GM12878 (cell line): ENCODE measurements around the gene CTNNAL1. TPM values are rescaled to one million over a fixed set of nuclear protein-coding genes. Genes with fewer than 3 reads are reported as not detected.

Experiments used
- ATAC-seq: fragments of 200-7000 bp; cut with Tn5 transposase; 3 replicates; pipeline ENCODE4 v1.9.1; 2020; ENCODE audit warnings: mild to moderate bottlenecking, moderate library complexity
- BruUV-seq: library from RNA; stranded (reverse); fragments of 400-500 nt; replicated peaks from 2 replicates; lab custom pipeline; 2021; lab: Mats Ljungman, UMichigan
- CTCF ChIA-PET: fragments of 300-600 bp; sonication (Branson Sonifier 250); formaldehyde crosslinking; extraction: SDS; loops from one replicate; lab custom pipeline; 2021; ENCODE audit warnings: inconsistent platforms; lab: Yijun Ruan, JAX
- POLR2A ChIA-PET: fragments of 350-600 bp; formaldehyde crosslinking; extraction: SDS; loops from one replicate; lab custom pipeline; 2021; ENCODE audit warnings: inconsistent platforms; lab: Charles Lee
- RAD21 ChIA-PET: fragments of 300-600 bp; sonication (Branson Sonifier 250); formaldehyde crosslinking; loops from one replicate; lab custom pipeline; 2023; ENCODE audit warnings: antibody characterized with exemption; ENCODE audit not compliant: unreplicated experiment; lab: Charles Lee
- SMC1A ChIA-PET: fragments of 300-600 bp; sonication (Branson Sonifier 250); formaldehyde crosslinking; loops from one replicate; lab custom pipeline; 2023; ENCODE audit not compliant: unreplicated experiment, uncharacterized antibody; lab: Charles Lee
- DNase-seq: peaks from one replicate; pipeline ENCODE4 v3.0.0-alpha.2; 2011; ENCODE audit warnings: low read depth, low spot score
- FAIRE-seq: peaks from 3 replicates; lab custom pipeline; 2011; peaks lifted over from hg19 to GRCh38; lab: Jason Lieb, UNC
- H2AFZ ChIP-seq: 2 replicates; pipeline ENCODE4 v1.6.0; 2011; ENCODE audit warnings: low read depth, low read length, control low read depth; ENCODE audit not compliant: control insufficient read depth
- H3K27ac ChIP-seq: 2 replicates; pipeline ENCODE4 v1.5.1; 2011; ENCODE audit warnings: control low read depth; ENCODE audit not compliant: control insufficient read depth, insufficient read depth
- H3K27me3 ChIP-seq, 2 experiments: replicated peaks in 1 of 2; 2 replicates each; pipeline versions ENCODE4 v1.6.0 to v1.6.1; 2011; ENCODE audit warnings: low read length in 1 of 2; ENCODE audit not compliant: control insufficient read depth in 2 of 2, insufficient read depth in 2 of 2
- H3K36me3 ChIP-seq, 2 experiments: 2 replicates each; pipeline ENCODE4 v1.5.1; 2011; ENCODE audit warnings: low read length in 1 of 2; ENCODE audit not compliant: control insufficient read depth in 2 of 2, insufficient read depth in 2 of 2
- H3K4me1 ChIP-seq: 2 replicates; pipeline ENCODE4 v1.6.1; 2011; ENCODE audit warnings: mild to moderate bottlenecking, low read length, moderate library complexity, mixed read lengths; ENCODE audit not compliant: control insufficient read depth, insufficient read depth
- H3K4me2 ChIP-seq: 2 replicates; pipeline ENCODE4 v1.6.0; 2011; ENCODE audit warnings: control low read depth; ENCODE audit not compliant: control insufficient read depth, insufficient read depth
- H3K4me3 ChIP-seq: fragments of 200-600 bp; sonication (generic); 2 replicates; pipeline ENCODE4 v1.5.1; 2016
- H3K79me2 ChIP-seq: 2 replicates; pipeline ENCODE4 v1.6.0; 2011; ENCODE audit warnings: low read length; ENCODE audit not compliant: control insufficient read depth, insufficient read depth
- H3K9ac ChIP-seq: 2 replicates; pipeline ENCODE4 v1.8.0; 2011; ENCODE audit warnings: low read length, control low read depth, mixed read lengths; ENCODE audit not compliant: control insufficient read depth, insufficient read depth
- H3K9me3 ChIP-seq: replicated peaks from 3 replicates; pipeline ENCODE4 v1.5.1; 2011; ENCODE audit warnings: mild to moderate bottlenecking, low read length; ENCODE audit not compliant: control insufficient read depth, insufficient read depth
- H4K20me1 ChIP-seq: 2 replicates; pipeline ENCODE4 v1.6.0; 2011; ENCODE audit not compliant: control insufficient read depth, insufficient read depth
- CEBPB ChIP-seq, 2 experiments: fragments of 150-350 bp in 1 of 2; IDR thresholded peaks; 2 replicates each; pipeline ENCODE4 v1.6.1; 2012 to 2014; ENCODE audit warnings: low read depth in 2 of 2, low read length in 2 of 2, borderline replicate concordance in 1 of 2, inconsistent platforms in 1 of 2
- CHD2 ChIP-seq: IDR thresholded peaks from 2 replicates; pipeline ENCODE4 v1.6.1; 2011; ENCODE audit warnings: low read depth, low read length, improper control_type of control experiment, borderline replicate concordance
- EED ChIP-seq: sonication (generic); IDR thresholded peaks from 2 replicates; pipeline ENCODE4 v1.6.1; 2016; ENCODE audit warnings: antibody characterized with exemption, low read depth
- FOXM1 ChIP-seq: IDR thresholded peaks from 2 replicates; pipeline ENCODE4 v1.6.1; 2012; ENCODE audit warnings: low read depth, mild to moderate bottlenecking, inconsistent platforms, low read length, moderate library complexity
- IKZF2 ChIP-seq, 2 experiments: fragments of 450-650 bp; IDR thresholded peaks; 2 replicates each; pipeline ENCODE4 v1.6.1; 2017; ENCODE audit warnings: mild to moderate bottlenecking in 2 of 2, moderate library complexity in 2 of 2
- NFIC ChIP-seq: IDR thresholded peaks from 2 replicates; pipeline ENCODE4 v1.6.1; 2012; ENCODE audit warnings: low read depth, mild to moderate bottlenecking, inconsistent platforms, low read length, moderate library complexity
- POLR2AphosphoS2 ChIP-seq: IDR thresholded peaks from 2 replicates; pipeline ENCODE4 v1.6.1; 2011; ENCODE audit warnings: low read depth, mild to moderate bottlenecking, low read length, improper control_type of control experiment, moderate library complexity
- SMAD5 ChIP-seq: IDR thresholded peaks from 2 replicates; pipeline ENCODE4 v1.6.1; 2016; ENCODE audit warnings: antibody characterized with exemption, low read depth
- SRF ChIP-seq, 2 experiments: IDR thresholded peaks; 2 replicates each; pipeline ENCODE4 v1.6.1; 2011; ENCODE audit warnings: low read depth in 2 of 2, low read length in 2 of 2, mild to moderate bottlenecking in 1 of 2, moderate library complexity in 1 of 2
- TBL1XR1 ChIP-seq: IDR thresholded peaks from 2 replicates; pipeline ENCODE4 v1.6.1; 2012; ENCODE audit warnings: low read depth, low read length, improper control_type of control experiment
- ZNF384 ChIP-seq: IDR thresholded peaks from 2 replicates; pipeline ENCODE4 v1.6.1; 2012; ENCODE audit warnings: low read depth, mild to moderate bottlenecking, low read length, improper control_type of control experiment, borderline replicate concordance
- ZNF687 ChIP-seq: fragments of 450-650 bp; IDR thresholded peaks from 2 replicates; pipeline ENCODE4 v1.6.1; 2017; ENCODE audit warnings: mild to moderate bottlenecking, moderate library complexity
- ZSCAN29 ChIP-seq: fragments of 450-650 bp; IDR thresholded peaks from 2 replicates; pipeline ENCODE4 v1.6.1; 2017; ENCODE audit warnings: mild to moderate bottlenecking, moderate library complexity
- WGBS: methylation state at CpG from one replicate; pipeline ENCODE4 v1.1.6; 2016; ENCODE audit warnings: low lambda C conversion rate; ENCODE audit not compliant: insufficient replicate concordance, insufficient coverage; ENCODE audit errors: missing lambda C conversion rate; 5-methylcytosine and 5-hydroxymethylcytosine counted together
- in situ Hi-C: fragments of 300-500 bp; cut with MboI; formaldehyde crosslinking; loops from 9 replicates; pipeline ENCODE4 v1.14.3; 2018; ENCODE audit warnings: mixed read lengths
- intact Hi-C: fragments of 100-400 bp; cut with micrococcal nuclease; formaldehyde crosslinking; loops from one replicate; pipeline ENCODE4 v1.14.2; 2022; ENCODE audit not compliant: unreplicated experiment
- polyA plus RNA-seq, 11 experiments: library from polyadenylated mRNA; depleted of rRNA in 4 of 11; unstranded in 6 of 11; stranded (reverse) in 5 of 11; fragments of >200 nt; fragmentation: Nextera tagmentation in 4 of 11; fragmentation: Illumina TruSeq in 1 of 11; extraction: Ambion mirVana in 4 of 11; extraction: Trizol in 1 of 11; gene quantifications; 1 replicate in 1 of 11; 2 replicates in 10 of 11; pipeline versions ENCODE4 v1.2.1 to v1.2.3, GENCODE V29; 2011 to 2016; ENCODE audit warnings: inconsistent platforms in 2 of 11, missing spikeins in 2 of 11, low read depth in 1 of 11
- total RNA-seq, 4 experiments: library from RNA; depleted of rRNA in 3 of 4; stranded (reverse); fragments of >200 nt in 3 of 4; fragmentation: Illumina TruSeq in 1 of 4; extraction: Trizol in 1 of 4; gene quantifications; 2 replicates each; pipeline versions ENCODE4 v1.2.1 to v1.2.3, GENCODE V29; 2013 to 2021
- TF ChIP-seq, protein P1 (sequence below): IDR thresholded peaks from 2 replicates; pipeline ENCODE4 v1.6.1; 2011; ENCODE audit warnings: borderline replicate concordance, low read depth, mild to moderate bottlenecking, moderate library complexity, mixed read lengths, low read length; ENCODE audit not compliant: insufficient read depth; ENCODE audit errors: extremely low read length
- TF ChIP-seq, protein P2 (sequence below): fragments of 450-650 bp; IDR thresholded peaks from 2 replicates; pipeline ENCODE4 v1.6.1; 2018; ENCODE audit warnings: borderline replicate concordance, mild to moderate bottlenecking; ENCODE audit not compliant: partially characterized antibody

The CTNNAL1 gene
- total and polyA plus RNA-seq, 10 of the 15 experiments (the other 5 are each of a cell fraction or from before 2014, with no cell fraction given), result 16.3 to 82.5 (median 45.2) TPM

- no peaks in the 10 kb centered on the region for H3K79me2 ChIP-seq
- H2AFZ ChIP-seq, result no peak overlapping the region
- FAIRE-seq (no peak), ATAC-seq (no peak), DNase-seq (no peak)
- H3K27me3 ChIP-seq, result no peaks in the 10 kb centered on the region
- no peak overlapping the region for H3K27ac ChIP-seq
- POLR2A ChIA-PET, result no interaction called here
- H3K4me3 ChIP-seq, result no peak overlapping the region
- H3K36me3 ChIP-seq, result peaks cover 0 to 2% of the 10 kb centered on the region in 2 experiments; a peak in 1 of 4 replicates
- WGBS, result 87% methylated on average over 7 of the region's 7 CpGs
- CTCF ChIA-PET, result no interaction called here
- intact Hi-C loops, result no loop called here
- no peaks in the 10 kb centered on the region for H3K4me1 ChIP-seq
- no peaks in the 10 kb centered on the region for H3K9me3 ChIP-seq
- SMC1A ChIA-PET, result no interaction called here
- H4K20me1 ChIP-seq, result no peaks in the 10 kb centered on the region
- H3K9ac ChIP-seq, result no peak overlapping the region
- in situ Hi-C loops, result no loop called here
- RAD21 ChIA-PET, result no interaction called here
- BruUV-seq, result no TSS peak
- H3K4me2 ChIP-seq, result no peak overlapping the region
- TF ChIP-seq POLR2AphosphoS2 (no peak), ZNF687 (no peak), ZSCAN29 (no peak), TBL1XR1 (no peak), SRF (IDR thresholded peaks at IDR 0.05; ENCODE audit: low read depth in 2 of 2, low read length in 2 of 2) (no peak), IKZF2 (IDR thresholded peaks at IDR 0.05) (no peak), ZNF384 (no peak), CEBPB (IDR thresholded peaks at IDR 0.05; ENCODE audit: borderline replicate concordance in 1 of 2, low read depth in 2 of 2, low read length in 2 of 2) (no peak), CHD2 (no peak), NFIC (no peak), EED (no peak), FOXM1 (no peak), SMAD5 (no peak)
- TF ChIP-seq, protein P1, sequence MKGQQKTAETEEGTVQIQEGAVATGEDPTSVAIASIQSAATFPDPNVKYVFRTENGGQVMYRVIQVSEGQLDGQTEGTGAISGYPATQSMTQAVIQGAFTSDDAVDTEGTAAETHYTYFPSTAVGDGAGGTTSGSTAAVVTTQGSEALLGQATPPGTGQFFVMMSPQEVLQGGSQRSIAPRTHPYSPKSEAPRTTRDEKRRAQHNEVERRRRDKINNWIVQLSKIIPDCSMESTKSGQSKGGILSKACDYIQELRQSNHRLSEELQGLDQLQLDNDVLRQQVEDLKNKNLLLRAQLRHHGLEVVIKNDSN, result no peak
- TF ChIP-seq, protein P2, sequence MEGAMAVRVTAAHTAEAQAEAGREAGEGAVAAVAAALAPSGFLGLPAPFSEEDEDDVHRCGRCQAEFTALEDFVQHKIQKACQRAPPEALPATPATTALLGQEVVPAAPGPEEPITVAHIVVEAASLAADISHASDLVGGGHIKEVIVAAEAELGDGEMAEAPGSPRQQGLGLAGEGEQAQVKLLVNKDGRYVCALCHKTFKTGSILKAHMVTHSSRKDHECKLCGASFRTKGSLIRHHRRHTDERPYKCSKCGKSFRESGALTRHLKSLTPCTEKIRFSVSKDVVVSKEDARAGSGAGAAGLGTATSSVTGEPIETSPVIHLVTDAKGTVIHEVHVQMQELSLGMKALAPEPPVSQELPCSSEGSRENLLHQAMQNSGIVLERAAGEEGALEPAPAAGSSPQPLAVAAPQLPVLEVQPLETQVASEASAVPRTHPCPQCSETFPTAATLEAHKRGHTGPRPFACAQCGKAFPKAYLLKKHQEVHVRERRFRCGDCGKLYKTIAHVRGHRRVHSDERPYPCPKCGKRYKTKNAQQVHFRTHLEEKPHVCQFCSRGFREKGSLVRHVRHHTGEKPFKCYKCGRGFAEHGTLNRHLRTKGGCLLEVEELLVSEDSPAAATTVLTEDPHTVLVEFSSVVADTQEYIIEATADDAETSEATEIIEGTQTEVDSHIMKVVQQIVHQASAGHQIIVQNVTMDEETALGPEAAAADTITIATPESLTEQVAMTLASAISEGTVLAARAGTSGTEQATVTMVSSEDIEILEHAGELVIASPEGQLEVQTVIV, result no peak
These were observed 13.0 kb upstream of the CTNNAL1 start for GRCh38 chr9:109026306-109026705.
